Hepatocyte (in vitro differentiated cells): ENCODE data around the gene AUH.

ENCODE experiments used
- EZH2 ChIP-seq: fragments of 200-600 bp; sonication (generic); IDR thresholded peaks from 2 replicates; pipeline ENCODE4 v1.6.1; 2016; ENCODE audit warnings: antibody characterized with exemption, mild to moderate bottlenecking, borderline replicate concordance
- EZH2phosphoT487 ChIP-seq: fragments of 200-600 bp; sonication (generic); IDR thresholded peaks from one replicate; pipeline ENCODE4 v1.6.1; 2018; ENCODE audit warnings: antibody characterized with exemption, mild to moderate bottlenecking, low read depth, moderate library complexity; ENCODE audit not compliant: unreplicated experiment, severe bottlenecking
- TF ChIP-seq, protein P1 (sequence below): fragments of 200-600 bp; sonication (generic); IDR thresholded peaks from 2 replicates; pipeline ENCODE4 v1.5.1; 2016; ENCODE audit warnings: antibody characterized with exemption, mild to moderate bottlenecking; ENCODE audit not compliant: poor library complexity

- TF ChIP-seq, protein P1, sequence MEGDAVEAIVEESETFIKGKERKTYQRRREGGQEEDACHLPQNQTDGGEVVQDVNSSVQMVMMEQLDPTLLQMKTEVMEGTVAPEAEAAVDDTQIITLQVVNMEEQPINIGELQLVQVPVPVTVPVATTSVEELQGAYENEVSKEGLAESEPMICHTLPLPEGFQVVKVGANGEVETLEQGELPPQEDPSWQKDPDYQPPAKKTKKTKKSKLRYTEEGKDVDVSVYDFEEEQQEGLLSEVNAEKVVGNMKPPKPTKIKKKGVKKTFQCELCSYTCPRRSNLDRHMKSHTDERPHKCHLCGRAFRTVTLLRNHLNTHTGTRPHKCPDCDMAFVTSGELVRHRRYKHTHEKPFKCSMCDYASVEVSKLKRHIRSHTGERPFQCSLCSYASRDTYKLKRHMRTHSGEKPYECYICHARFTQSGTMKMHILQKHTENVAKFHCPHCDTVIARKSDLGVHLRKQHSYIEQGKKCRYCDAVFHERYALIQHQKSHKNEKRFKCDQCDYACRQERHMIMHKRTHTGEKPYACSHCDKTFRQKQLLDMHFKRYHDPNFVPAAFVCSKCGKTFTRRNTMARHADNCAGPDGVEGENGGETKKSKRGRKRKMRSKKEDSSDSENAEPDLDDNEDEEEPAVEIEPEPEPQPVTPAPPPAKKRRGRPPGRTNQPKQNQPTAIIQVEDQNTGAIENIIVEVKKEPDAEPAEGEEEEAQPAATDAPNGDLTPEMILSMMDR, result no peak
- TF ChIP-seq EZH2, result no peak
- no peak for TF ChIP-seq EZH2phosphoT487
Observed at GRCh38 chr9:91212596-91213243, 149.0 kb downstream of the AUH start.
